ENCODE measurements around the gene MDFI. TPM values are rescaled to one million over a fixed set of nuclear protein-coding genes. Genes with fewer than 3 reads are reported as not detected.
A peak's percentile ranks its signal among the peaks of the same experiment; 100 is the strongest.

The MDFI gene
- total RNA-seq, 1 experiment from 2014 or later: not detected

GRCh38 chr6:41597246-41598000 is 40.8 kb upstream of the MDFI start:
- BruUV-seq (replicated peaks): no TSS peak
- DNase-seq: peak in 1 of 2 experiments; percentile 31
- H3K27ac Mint-ChIP-seq (ENCODE audit: unreplicated experiment): peak overlapping the region; percentile 53
- no peak for TF ChIP-seq CTCF (IDR thresholded peaks at IDR 0.05; ENCODE audit: insufficient read depth in 1 of 2, low read depth in 1 of 2, low read length in 1 of 2, severe bottlenecking in 1 of 2, unreplicated experiment in 1 of 2)
- no peaks in the 10 kb centered on the region for H3K4me1 ChIP-seq
- H3K36me3 Mint-ChIP-seq (ENCODE audit: insufficient read depth, unreplicated experiment): peaks cover 98% of the 10 kb centered on the region
- CTCF ChIA-PET: no interaction called here
- H3K36me3 ChIP-seq (ENCODE audit: control insufficient read depth, insufficient read depth, low read length): peaks cover 14% of the 10 kb centered on the region
- POLR2A ChIA-PET: no interaction called here
- no peaks in the 10 kb centered on the region for H3K9me3 ChIP-seq
- H3K4me3 Mint-ChIP-seq (ENCODE audit: unreplicated experiment): no peak overlapping the region
- intact Hi-C loops (cut with micrococcal nuclease; ENCODE audit: unreplicated experiment): no loop called here
- H3K27me3 Mint-ChIP-seq (ENCODE audit: insufficient read depth, unreplicated experiment): no peaks in the 10 kb centered on the region
- no peaks in the 10 kb centered on the region for H3K9me3 Mint-ChIP-seq (ENCODE audit: unreplicated experiment)
- H3K27me3 ChIP-seq (replicated peaks; ENCODE audit: control insufficient read depth, insufficient read depth, low read length): no peaks in the 10 kb centered on the region
- peaks cover 15% of the 10 kb centered on the region for H3K4me1 Mint-ChIP-seq (ENCODE audit: low read depth, unreplicated experiment)
- no peak overlapping the region for H3K4me3 ChIP-seq (ENCODE audit: low read depth, low read length)

GRCh38 chr6:41598670-41599014 is 39.6 kb upstream of the MDFI start:
- H3K9me3 Mint-ChIP-seq (ENCODE audit: unreplicated experiment): no peaks in the 10 kb centered on the region
- Histone ChIP-seq H3K9me3 (no peaks in the 10 kb centered on the region), H3K4me3 (ENCODE audit: low read depth, low read length) (no peak overlapping the region), H3K36me3 (ENCODE audit: control insufficient read depth, insufficient read depth, low read length) (peaks cover 9% of the 10 kb centered on the region), H3K27me3 (replicated peaks; ENCODE audit: control insufficient read depth, insufficient read depth, low read length) (no peaks in the 10 kb centered on the region), H3K4me1 (no peaks in the 10 kb centered on the region)
- H3K27me3 Mint-ChIP-seq (ENCODE audit: insufficient read depth, unreplicated experiment): no peaks in the 10 kb centered on the region
- no TSS peak for BruUV-seq (replicated peaks)
- H3K4me1 Mint-ChIP-seq (ENCODE audit: low read depth, unreplicated experiment): peaks cover 12% of the 10 kb centered on the region
- ChIA-PET CTCF (no interaction called here), POLR2A (no interaction called here)
- DNase-seq: no peak
- no peak for TF ChIP-seq CTCF (IDR thresholded peaks at IDR 0.05; ENCODE audit: insufficient read depth in 1 of 2, low read depth in 1 of 2, low read length in 1 of 2, severe bottlenecking in 1 of 2, unreplicated experiment in 1 of 2)
- H3K36me3 Mint-ChIP-seq (ENCODE audit: insufficient read depth, unreplicated experiment): peaks cover 98% of the 10 kb centered on the region
- H3K27ac Mint-ChIP-seq (ENCODE audit: unreplicated experiment): no peak overlapping the region
- intact Hi-C loops (cut with micrococcal nuclease; ENCODE audit: unreplicated experiment): no loop called here
- no peak overlapping the region for H3K4me3 Mint-ChIP-seq (ENCODE audit: unreplicated experiment)

GRCh38 chr6:41599015-41599851 is 39.0 kb upstream of the MDFI start:
- ChIA-PET CTCF (interaction anchor here (0.6 kb wide), 1 partner anchor 64 kb away, joined by 3 read pairs; no protein-coding TSS in a partner anchor), POLR2A (no interaction called here)
- Mint-ChIP-seq H3K27me3 (ENCODE audit: insufficient read depth, unreplicated experiment) (no peaks in the 10 kb centered on the region), H3K4me3 (ENCODE audit: unreplicated experiment) (no peak overlapping the region), H3K27ac (ENCODE audit: unreplicated experiment) (no peak overlapping the region), H3K9me3 (ENCODE audit: unreplicated experiment) (no peaks in the 10 kb centered on the region), H3K4me1 (ENCODE audit: low read depth, unreplicated experiment) (peaks cover 12% of the 10 kb centered on the region), H3K36me3 (ENCODE audit: insufficient read depth, unreplicated experiment) (peaks cover 97% of the 10 kb centered on the region)
- Histone ChIP-seq H3K36me3 (ENCODE audit: control insufficient read depth, insufficient read depth, low read length) (peaks cover 7% of the 10 kb centered on the region), H3K4me1 (no peaks in the 10 kb centered on the region), H3K4me3 (ENCODE audit: low read depth, low read length) (no peak overlapping the region), H3K9me3 (no peaks in the 10 kb centered on the region), H3K27me3 (replicated peaks; ENCODE audit: control insufficient read depth, insufficient read depth, low read length) (no peaks in the 10 kb centered on the region)
- DNase-seq: peak in 1 of 2 experiments; percentile 35
- no peak for TF ChIP-seq CTCF (IDR thresholded peaks at IDR 0.05; ENCODE audit: insufficient read depth in 1 of 2, low read depth in 1 of 2, low read length in 1 of 2, severe bottlenecking in 1 of 2, unreplicated experiment in 1 of 2)
- intact Hi-C loops (cut with micrococcal nuclease; ENCODE audit: unreplicated experiment): no loop called here
- no TSS peak for BruUV-seq (replicated peaks)
